Stimulated activated CD8-positive, alpha-beta memory T cell treated with anti-CD3 and anti-CD28 coated beads, Interleukin-15, amount 100 ng/mL, for 1 hour (primary cell): ENCODE data around the gene MIER2.
"Not testable (repeated sequence)": the region's sequence is repeated elsewhere in the genome, so short reads cannot be mapped to it uniquely, and the experiment has no call there.

Experiments
- DNase-seq: peaks from one replicate; pipeline ENCODE4 v3.0.0-alpha.2; 2020; ENCODE audit warnings: low read depth

The MIER2 gene

DNA sequence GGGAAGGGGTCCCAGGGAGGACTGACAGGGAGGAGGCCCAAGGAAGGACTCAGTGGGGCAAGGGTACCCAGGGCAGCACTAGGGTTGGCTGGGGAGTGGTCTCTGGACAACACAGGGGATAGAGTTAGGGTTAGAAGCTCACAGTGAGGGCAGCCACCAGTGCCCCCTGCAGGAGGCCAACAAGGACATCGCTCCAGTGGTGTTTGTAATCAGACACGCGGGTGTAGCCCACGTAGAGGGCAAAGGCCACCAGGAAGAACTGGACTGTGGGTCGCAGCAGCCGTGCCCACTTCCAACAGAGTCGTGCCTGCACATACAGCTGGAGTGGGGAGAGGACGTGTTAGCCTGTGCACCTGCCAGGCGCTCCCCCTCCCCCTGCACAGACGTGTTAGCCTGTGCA is 62.6 kb downstream of the MIER2 start:
- no peak for DNase-seq

DNA sequence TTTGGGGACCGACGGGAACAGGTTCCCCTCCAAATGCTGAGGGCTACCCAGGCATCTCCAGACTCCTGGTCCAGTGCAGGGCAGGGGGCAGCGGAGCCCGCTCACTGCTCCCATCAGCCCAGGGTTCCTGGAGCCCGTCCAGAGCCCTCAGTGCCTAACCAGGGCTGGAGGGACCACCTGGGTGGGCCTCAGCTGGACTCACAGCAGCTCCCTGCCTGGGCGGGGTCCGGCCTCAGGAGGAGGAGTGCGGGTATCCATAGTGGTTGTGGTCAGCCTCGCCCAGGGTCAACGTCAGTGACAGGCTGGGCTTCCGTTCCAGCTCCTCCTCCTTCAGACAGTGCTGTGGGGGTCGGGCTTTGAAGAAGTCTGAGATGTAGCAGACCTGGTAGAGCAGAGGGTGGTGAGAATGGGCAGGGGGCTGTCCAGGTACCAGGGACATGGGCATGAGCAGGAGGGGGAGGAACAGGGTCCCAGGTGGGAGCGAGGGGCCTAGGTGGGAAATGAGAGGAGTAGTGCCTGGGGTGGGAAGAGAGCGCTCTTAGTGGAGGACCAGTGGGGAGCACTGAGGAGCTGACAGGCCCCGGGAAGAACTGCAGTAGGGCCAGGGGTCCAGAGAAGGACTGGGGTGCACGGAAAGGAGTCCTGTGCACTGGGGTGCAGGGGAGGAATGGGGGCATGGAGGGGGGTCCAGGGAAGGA is 63.3 kb downstream of the MIER2 start:
- no peak for DNase-seq

DNA sequence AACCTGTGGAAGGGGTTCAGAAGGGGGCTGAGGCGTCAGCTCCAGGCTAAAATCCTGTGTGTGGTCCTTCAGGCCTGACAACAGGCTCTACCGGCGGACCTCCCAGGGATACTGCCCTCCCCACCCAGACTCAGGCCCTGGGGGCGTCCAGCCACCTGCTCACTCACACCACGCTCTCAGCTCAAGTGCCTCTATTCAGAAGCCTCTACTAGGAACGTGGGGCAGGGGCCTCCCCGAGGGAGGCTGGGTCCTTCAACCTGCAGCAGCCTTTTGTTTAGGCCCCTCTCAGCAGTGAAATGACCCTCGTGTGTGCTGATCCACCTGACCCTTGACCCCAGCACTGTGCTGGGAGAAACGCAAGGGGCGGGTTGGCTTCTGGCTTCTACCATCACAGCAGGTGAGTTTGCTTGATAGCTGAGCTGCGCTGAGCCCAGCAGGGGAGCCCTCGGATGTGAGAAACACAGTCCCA is 64.0 kb downstream of the MIER2 start:
- DNase-seq: no peak

DNA sequence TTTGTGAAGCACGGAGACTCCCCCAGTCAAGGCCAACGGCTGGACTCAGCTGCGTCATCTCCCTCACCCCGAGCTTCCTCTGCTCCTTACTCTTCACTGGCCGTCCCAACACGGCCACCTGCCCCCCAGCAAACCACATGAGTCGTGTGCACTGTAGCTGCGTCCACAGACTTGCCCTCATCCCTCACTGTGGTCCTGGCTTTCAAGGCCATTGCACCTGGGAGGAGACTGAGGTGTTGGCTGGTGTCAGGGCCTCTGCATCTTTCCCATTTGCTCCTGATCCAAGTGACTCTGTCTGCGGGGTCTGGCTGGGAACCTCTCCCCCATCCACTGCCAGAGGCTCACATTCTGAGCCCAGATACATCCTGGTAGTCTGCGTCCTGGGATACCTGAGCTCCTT is 64.9 kb downstream of the MIER2 start:
- DNase-seq: no peak

DNA sequence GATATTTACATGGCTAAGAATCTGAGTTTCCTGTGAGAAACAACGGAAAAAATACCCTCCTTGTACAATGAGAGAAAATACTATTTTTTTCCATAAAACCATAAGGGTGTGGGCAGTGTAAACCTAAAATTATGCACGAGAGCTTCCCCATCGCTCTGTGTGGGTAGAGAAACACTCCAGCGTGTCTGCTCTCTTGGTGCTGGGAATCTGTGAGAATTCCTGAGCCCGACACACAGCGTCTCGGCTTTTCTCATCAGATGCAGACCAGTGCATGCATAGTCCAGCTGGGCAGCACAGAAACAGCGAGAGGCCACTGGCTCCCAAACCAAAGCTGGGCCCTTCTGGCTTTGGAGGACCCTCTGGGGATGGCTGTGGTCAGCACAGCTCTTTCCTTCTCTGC is 65.4 kb downstream of the MIER2 start:
- DNase-seq: no peak

DNA sequence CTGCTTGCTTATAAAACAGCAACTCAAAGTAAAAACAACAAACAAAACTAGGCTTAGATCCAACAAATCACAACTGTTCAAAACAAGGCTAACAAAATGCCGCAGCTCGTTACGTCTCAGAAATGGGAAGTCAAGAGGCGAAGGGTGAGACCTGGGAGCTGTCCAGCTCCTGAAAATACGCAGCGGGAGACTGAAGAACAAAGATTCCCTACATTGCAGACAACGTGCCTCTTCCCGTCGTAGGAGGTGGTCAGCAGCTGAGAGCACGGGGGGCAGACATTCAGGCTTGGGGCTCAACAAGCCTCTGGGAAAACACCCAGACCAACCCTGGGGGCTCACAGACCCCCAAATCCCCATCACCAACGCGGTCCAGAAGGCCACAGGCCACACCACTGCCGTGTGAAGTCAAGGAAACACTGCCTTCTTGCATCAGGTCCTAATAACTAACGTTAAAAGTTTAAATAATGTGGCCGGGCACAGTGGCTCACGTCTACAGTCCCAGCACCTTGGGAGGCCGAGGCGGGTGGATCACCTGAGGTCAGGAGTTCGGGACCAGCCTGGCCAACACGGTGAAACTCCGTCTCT is 66.9 kb downstream of the MIER2 start:
- no peak for DNase-seq

DNA sequence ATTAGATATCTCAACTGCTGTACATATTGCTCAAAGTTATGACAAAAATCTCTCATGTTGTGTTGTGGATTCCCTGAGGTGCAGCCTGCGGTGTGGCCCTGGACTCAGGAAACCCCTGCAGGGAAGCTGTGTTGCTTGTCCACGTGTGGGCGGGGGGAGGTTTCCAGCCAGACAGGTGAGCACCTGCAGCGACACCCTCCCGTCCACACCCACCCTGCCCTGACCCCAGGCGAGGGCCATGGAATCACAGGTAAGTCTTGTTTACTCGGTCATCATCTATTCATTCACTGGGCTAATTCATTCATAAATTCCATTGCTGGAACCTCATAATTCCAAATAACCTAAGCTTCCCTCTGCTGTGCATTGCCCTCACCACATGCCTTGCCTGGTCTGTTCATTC is 67.5 kb downstream of the MIER2 start:
- DNase-seq: no peak

DNA sequence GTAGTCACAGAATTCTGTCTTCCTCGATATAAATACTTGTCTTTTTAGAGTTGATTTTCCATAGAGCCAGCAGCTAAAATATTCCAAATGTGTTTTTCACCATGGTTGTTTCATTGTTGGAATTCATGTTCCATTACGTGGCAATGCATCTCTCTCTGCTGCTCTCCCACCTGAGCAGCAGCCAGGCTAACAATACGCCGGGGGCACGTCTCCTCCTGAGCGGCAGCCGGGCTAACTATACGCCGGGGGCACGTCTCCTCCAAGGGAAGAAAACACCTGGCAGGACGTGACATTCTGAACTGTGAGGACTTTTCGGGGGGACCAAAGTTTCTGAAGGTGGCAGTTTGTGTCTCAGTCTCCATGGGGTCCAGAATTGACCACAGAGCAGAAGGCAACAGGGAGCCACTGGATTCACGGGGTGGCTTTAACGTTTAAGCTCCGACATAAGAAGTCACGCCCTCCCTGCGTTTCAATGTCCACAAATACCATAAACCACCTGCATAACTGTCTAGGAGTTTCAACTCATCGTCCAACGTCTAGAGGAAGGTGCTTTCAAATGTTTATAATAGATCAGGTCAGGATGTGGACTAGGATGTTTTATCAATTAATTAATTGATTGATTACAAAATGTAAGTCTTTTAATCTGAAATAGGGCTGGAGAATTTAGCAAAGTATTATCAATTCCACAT is 68.5 kb downstream of the MIER2 start:
- DNase-seq: no peak

DNA sequence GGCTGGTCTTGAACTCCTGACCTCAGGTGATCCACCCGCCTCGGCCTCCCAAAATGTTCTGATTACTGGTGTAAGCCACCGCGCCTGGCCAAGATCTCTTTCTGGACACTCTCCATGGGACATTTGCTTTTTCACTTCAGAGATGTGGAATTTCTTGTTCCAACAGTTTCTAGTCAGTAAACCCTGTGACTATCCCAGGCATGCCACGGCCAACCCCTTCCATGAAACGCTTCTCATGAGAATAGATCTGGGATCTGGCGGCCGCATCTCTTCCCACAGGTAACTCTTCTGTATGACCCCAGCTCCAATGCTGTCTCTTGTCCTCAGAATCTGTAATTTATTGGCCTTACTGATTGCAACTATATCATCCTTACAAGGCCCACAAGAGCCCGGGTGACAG is 69.6 kb downstream of the MIER2 start:
- DNase-seq: no peak

DNA sequence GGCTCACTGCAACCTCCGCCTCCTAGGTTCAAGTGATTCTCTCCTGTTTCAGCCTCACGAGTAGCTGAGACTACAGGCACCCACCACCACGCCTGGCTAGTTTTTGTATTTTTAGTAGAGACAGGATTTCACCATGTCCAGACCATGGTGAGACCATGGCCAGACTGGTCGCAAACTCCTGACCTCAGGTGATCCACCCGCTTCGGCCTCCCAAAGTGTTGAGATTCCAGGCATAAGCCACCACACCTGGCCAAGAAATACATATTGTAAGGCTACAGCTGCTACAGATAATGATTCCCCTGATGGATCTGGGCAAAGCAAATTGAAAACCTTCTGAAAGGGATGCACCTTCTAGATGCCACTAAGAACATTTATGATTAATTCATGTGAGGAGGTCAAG is 71.2 kb downstream of the MIER2 start:
- no peak for DNase-seq

DNA sequence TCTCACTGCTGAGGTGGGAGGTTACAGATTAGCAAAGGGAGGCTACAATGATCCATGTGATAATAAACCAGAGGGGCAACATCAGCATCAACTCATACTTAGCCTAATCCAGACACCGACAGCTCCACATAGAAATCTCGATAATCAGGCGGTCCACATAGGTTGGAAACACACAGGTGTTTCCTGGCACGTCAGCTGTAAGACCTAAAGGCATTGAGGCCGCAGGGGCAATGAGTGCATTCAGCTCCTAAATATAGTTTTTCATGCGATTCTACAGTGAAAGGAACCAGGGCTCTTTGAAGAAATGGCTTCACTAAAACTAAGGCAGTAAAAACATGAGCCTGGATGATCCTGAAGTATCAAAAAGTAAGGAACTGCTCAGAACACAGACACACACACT is 72.7 kb downstream of the MIER2 start:
- no peak for DNase-seq

DNA sequence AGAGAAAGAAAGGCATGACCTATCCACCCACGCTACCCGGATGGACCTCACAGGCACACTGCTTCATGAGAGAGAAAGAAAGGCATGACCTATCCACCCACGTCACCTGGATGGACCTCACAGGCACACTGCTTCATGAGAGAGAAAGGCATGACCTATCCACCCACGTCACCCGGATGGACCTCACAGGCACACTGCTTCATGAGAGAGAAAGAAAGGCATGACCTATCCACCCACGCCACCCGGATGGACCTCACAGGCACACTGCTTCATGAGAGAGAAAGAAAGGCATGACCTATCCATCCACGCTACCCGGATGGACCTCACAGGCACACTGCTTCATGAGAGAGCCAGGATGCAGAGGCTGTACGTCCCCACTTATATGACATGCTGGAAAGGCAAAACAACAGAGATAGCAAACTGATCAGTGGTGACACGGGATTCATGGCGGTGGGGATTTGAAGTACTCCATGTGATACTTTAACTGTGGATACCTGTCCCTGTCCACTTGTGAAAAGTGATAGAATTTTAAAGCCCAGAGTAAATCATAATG is 73.8 kb downstream of the MIER2 start:
- not testable (repeated sequence) for DNase-seq

DNA sequence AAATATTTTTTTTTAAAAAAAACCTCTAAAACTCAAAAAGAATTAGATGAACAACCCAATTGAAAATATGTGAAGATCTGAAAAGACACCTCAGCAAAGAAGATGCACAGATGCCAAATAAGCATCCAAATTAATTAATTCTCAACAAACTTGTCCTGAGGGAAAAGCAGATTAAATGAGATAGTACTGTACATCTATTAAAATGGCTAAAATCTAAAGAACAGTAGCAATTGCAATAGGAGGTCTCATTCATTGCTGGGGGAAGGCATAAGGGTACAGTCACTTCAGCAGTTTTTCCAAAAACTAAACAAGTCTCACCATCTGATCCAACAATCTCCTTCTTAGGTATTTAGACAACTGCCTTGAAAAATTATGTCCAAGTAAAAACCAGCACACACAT is 75.4 kb downstream of the MIER2 start:
- DNase-seq: no peak

DNA sequence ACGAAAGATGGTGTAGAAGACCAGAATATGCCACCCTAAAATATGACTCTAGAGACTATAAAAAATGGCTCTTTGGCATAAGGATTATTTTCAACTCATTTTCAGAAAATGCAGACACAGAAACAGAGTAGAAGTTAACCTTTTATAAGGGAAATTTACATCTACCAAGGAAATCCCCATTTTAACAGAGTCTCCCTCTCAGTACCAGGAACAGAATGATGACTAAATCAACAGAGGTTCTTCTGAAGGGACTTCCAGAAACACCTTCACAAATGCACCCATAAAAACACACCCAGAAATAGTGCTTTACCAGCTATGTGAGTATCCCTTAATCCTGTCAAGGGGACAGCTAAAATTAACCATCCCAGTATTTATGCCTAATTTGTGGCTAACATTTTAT is 82.5 kb downstream of the MIER2 start:
- DNase-seq: no peak

DNA sequence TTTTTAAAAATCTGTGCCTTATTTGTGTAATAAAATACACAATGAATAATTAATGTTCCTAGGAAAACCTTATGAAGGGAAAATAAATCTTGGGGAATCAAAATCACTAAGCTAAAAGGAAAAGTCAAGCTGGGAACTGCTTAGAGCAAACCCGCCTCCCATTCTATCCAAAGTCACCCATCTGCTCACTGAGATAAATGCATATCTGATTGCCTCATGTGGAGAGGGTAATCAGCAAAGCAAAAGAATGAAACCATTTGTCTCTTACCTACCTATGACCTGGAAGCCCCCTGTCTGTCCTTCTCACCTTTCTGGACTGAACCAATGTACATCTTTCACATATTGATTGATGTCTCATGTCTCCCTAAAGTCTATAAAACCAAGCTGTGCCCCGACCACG is 87.8 kb downstream of the MIER2 start:
- not testable (repeated sequence) for DNase-seq
